ENCODE measurements around the gene RFX7.

GRCh38 chr15:56215769-56216168, 27.9 kb downstream of the RFX7 start:
- no peak for TF ChIP-seq CTCF (IDR thresholded peaks at IDR 0.05; ENCODE audit: low read depth, low read length)
- TF ChIP-seq POLR2A (IDR thresholded peaks at IDR 0.05; ENCODE audit: extremely low read depth, insufficient read length) = no peak
- TF ChIP-seq MAX (IDR thresholded peaks at IDR 0.05; ENCODE audit: low read depth, low read length) = no peak
- no peak for TF ChIP-seq MYC (IDR thresholded peaks at IDR 0.05; ENCODE audit: low read depth, low read length)

Measured in NB4 (cell line).